Fibroblast of mammary gland (primary cell): Measurements from ENCODE around the gene SLC25A22.

Experiments
- DNase-seq: peaks from one replicate; pipeline ENCODE4 v3.0.0-alpha.2; 2010; ENCODE audit warnings: low read depth
- H3K4me3 ChIP-seq: 2 replicates; pipeline ENCODE4 v1.5.1; 2011; ENCODE audit warnings: low read depth, mild to moderate bottlenecking, low read length, moderate library complexity; ENCODE audit not compliant: control insufficient read depth
- CTCF ChIP-seq: conservative IDR thresholded peaks from 2 replicates; pipeline ENCODE4 v1.5.1; 2011; ENCODE audit warnings: low read depth, low read length, inconsistent platforms; ENCODE audit not compliant: control insufficient read depth, insufficient read depth

Gene SLC25A22

GRCh38 chr11:742571-743201, 55.4 kb downstream of the SLC25A22 start:
- no peak overlapping the region for H3K4me3 ChIP-seq
- DNase-seq: no peak
- no peak for TF ChIP-seq CTCF

GRCh38 chr11:742156-742546, 55.9 kb downstream of the SLC25A22 start:
- no peak overlapping the region for H3K4me3 ChIP-seq
- no peak for TF ChIP-seq CTCF
- DNase-seq: no peak
